Smooth muscle cell (in vitro differentiated cells): ENCODE results near the gene NPIPB2. TPM values are rescaled to one million over a fixed set of nuclear protein-coding genes. Genes with fewer than 3 reads are reported as not detected.

Source experiments
- DNase-seq: peaks from one replicate; lab custom pipeline; 2025; ENCODE audit not compliant: unreplicated experiment; lab: John Stamatoyannopoulos, UW
- H2AFZ ChIP-seq: fragments of 200-600 bp; sonication (generic); 2 replicates; pipeline ENCODE4 v1.6.0; 2016; ENCODE audit warnings: antibody characterized with exemption, low read depth, mild to moderate bottlenecking
- H3F3A ChIP-seq: fragments of 200-600 bp; sonication (generic); 2 replicates; pipeline ENCODE4 v1.6.0; 2017; ENCODE audit warnings: antibody characterized with exemption, low read depth
- H3K27ac ChIP-seq: fragments of 200-600 bp; sonication (generic); 2 replicates; pipeline ENCODE4 v1.5.1; 2016; ENCODE audit warnings: low read depth, mild to moderate bottlenecking
- H3K27me3 ChIP-seq: fragments of 200-600 bp; sonication (generic); 2 replicates; pipeline ENCODE4 v1.6.1; 2016; ENCODE audit warnings: low read depth, mild to moderate bottlenecking
- H3K36me3 ChIP-seq: fragments of 200-600 bp; sonication (generic); 2 replicates; pipeline ENCODE4 v1.5.1; 2016; ENCODE audit warnings: low read depth
- H3K4me1 ChIP-seq: fragments of 200-600 bp; sonication (generic); 2 replicates; pipeline ENCODE4 v1.5.1; 2016; ENCODE audit warnings: low read depth
- H3K4me2 ChIP-seq: fragments of 200-600 bp; sonication (generic); 2 replicates; pipeline ENCODE4 v1.6.0; 2016; ENCODE audit warnings: mild to moderate bottlenecking
- H3K4me3 ChIP-seq: fragments of 200-600 bp; sonication (generic); 2 replicates; pipeline ENCODE4 v1.5.1; 2016; ENCODE audit warnings: mild to moderate bottlenecking
- H3K79me2 ChIP-seq: fragments of 200-600 bp; sonication (generic); 2 replicates; pipeline ENCODE4 v1.6.0; 2016; ENCODE audit warnings: low read depth, mild to moderate bottlenecking
- H3K9ac ChIP-seq: fragments of 200-600 bp; sonication (generic); 2 replicates; pipeline ENCODE4 v1.6.0; 2016; ENCODE audit warnings: low read depth
- H3K9me3 ChIP-seq: fragments of 200-600 bp; sonication (generic); replicated peaks from 2 replicates; pipeline ENCODE4 v1.5.1; 2016; ENCODE audit warnings: low read depth
- H4K20me1 ChIP-seq: fragments of 200-600 bp; sonication (generic); 2 replicates; pipeline ENCODE4 v1.6.0; 2016; ENCODE audit warnings: low read depth
- WGBS: methylation state at CpG from one replicate; pipeline ENCODE4 v1.1.7; 2016; ENCODE audit warnings: low lambda C conversion rate; 5-methylcytosine and 5-hydroxymethylcytosine counted together
- polyA plus RNA-seq: library from polyadenylated mRNA; unstranded; fragments of >200 nt; fragmentation: Nextera tagmentation; extraction: Ambion mirVana; gene quantifications from 2 replicates; pipeline ENCODE4 v1.2.1, GENCODE V29; 2016
- total RNA-seq: library from RNA; depleted of rRNA; stranded (reverse); fragments of >200 nt; gene quantifications from 2 replicates; pipeline ENCODE4 v1.2.3, GENCODE V29; 2014
- TF ChIP-seq, protein P1 (sequence below): fragments of 200-600 bp; sonication (generic); IDR thresholded peaks from 2 replicates; pipeline ENCODE4 v1.5.1; 2017; ENCODE audit warnings: borderline replicate concordance, mild to moderate bottlenecking, antibody characterized with exemption; ENCODE audit not compliant: insufficient read depth, poor library complexity, severe bottlenecking

Gene NPIPB2
- total and polyA plus RNA-seq, 2 experiments from 2014 or later, result 3.8 to 10.6 TPM

DNA sequence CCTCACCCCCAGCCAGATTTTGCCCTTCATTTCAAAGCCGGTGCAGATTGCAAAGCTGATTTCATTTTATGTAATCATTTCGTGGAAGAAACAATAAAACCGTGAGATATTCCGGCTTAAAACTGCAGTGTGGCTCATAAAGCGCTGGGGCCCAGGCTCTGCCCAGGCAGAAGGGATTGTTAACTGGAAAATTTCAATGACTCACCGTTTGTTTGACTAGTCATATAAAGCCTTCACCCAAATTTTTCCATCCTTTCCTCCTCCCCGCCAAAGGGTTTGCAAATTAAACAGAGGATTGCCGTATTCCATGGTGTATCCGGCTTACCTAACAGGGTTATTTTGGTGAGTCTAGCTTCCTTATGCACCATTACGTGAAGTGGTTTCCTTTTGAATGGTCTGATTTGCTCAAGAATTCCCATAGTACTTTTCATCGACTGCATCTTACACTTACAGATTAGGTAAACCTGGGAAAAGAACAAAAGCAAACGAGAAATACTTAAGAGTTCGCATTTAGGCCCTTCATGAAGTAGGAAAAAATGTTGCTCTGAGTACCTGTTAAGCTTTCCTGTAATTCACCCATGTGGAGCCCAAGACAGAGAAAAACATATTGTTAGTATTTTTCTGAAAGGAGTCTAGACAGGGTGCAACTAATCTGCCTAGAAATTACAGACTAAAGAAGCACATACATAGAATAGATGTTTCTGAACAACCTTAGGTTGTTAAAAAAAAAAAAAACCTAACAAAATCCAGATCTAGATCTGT, 25.1 kb downstream of the NPIPB2 start:
- Histone ChIP-seq H3K4me3 (peak overlapping the region; percentile 67), H3K9me3 (no peaks in the 10 kb centered on the region), H3K4me2 (peak overlapping the region; percentile 86), H3F3A (no peaks in the 10 kb centered on the region), H3K79me2 (peaks cover 33% of the 10 kb centered on the region), H2AFZ (peak overlapping the region; percentile 90), H3K4me1 (peaks cover 22% of the 10 kb centered on the region), H3K27ac (peak overlapping the region; percentile 77), H4K20me1 (peaks cover 30% of the 10 kb centered on the region), H3K36me3 (no peaks in the 10 kb centered on the region), H3K27me3 (no peaks in the 10 kb centered on the region), H3K9ac (peak overlapping the region; percentile 39)
- DNase-seq, result no peak
- 37% methylated on average over 13 of the region's 13 CpGs for WGBS
- TF ChIP-seq, protein P1, sequence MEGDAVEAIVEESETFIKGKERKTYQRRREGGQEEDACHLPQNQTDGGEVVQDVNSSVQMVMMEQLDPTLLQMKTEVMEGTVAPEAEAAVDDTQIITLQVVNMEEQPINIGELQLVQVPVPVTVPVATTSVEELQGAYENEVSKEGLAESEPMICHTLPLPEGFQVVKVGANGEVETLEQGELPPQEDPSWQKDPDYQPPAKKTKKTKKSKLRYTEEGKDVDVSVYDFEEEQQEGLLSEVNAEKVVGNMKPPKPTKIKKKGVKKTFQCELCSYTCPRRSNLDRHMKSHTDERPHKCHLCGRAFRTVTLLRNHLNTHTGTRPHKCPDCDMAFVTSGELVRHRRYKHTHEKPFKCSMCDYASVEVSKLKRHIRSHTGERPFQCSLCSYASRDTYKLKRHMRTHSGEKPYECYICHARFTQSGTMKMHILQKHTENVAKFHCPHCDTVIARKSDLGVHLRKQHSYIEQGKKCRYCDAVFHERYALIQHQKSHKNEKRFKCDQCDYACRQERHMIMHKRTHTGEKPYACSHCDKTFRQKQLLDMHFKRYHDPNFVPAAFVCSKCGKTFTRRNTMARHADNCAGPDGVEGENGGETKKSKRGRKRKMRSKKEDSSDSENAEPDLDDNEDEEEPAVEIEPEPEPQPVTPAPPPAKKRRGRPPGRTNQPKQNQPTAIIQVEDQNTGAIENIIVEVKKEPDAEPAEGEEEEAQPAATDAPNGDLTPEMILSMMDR, result no peak

GRCh38 chr16:11915644-11916523, 26.0 kb downstream of the NPIPB2 start, which contains the start of gene GSPT1:
TSS of gene GSPT1 (minus strand) at chr16:11915956. CDS start at chr16:11915720, 236 bp downstream.
- Histone ChIP-seq H4K20me1 (peaks cover 38% of the 10 kb centered on the region), H3K36me3 (no peaks in the 10 kb centered on the region), H3F3A (no peaks in the 10 kb centered on the region), H3K27me3 (no peaks in the 10 kb centered on the region), H2AFZ (peak within 1 kb of the TSS; percentile 90), H3K4me1 (peaks cover 22% of the 10 kb centered on the region), H3K9me3 (no peaks in the 10 kb centered on the region), H3K27ac (peak within 1 kb of the TSS; percentile 86), H3K4me2 (peak within 1 kb of the TSS; percentile 98), H3K9ac (peak within 1 kb of the TSS; percentile 88), H3K79me2 (peaks cover 41% of the 10 kb centered on the region), H3K4me3 (peak within 1 kb of the TSS; percentile 67)
- 2% methylated on average over 72 of the region's 84 CpGs for WGBS
- TF ChIP-seq, protein P1, result no peak
- DNase-seq, result peak; percentile 94

DNA sequence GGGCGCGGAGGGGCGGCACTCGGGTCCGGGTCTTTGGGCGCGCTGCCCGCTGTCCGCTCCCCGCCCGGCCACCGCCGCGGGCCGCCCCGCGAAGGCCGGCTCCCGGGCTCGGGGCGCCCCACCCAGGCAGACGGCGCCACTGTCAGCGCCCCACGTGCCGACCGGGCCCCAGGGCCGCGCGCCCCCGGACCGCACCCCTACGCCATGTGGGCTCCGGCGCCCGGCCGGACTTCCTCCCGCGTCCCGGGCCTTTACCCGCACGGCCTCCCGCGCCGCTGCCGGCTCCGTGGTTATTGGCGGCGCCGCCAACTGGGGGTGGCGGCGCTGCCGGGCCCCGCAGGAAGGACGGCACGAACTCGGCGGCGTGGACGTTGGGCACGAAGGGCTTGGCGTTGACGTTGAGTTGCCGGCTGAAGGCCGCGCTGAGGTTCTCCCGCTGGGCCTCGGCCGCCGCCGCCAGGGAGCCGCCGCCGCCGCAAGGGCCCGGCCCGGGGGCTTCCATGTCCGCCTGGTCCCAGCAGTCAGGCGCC, 26.7 kb downstream of the NPIPB2 start:
- no peaks in the 10 kb centered on the region for H3K27me3 ChIP-seq
- no peaks in the 10 kb centered on the region for H3K36me3 ChIP-seq
- peak overlapping the region; percentile 67 for H3K4me3 ChIP-seq
- peaks cover 22% of the 10 kb centered on the region for H3K4me1 ChIP-seq
- WGBS, result under 1% methylated on average over 45 of the region's 79 CpGs
- peaks cover 1% of the 10 kb centered on the region for H3F3A ChIP-seq
- no peaks in the 10 kb centered on the region for H3K9me3 ChIP-seq
- H3K27ac ChIP-seq, result peak overlapping the region; percentile 86
- TF ChIP-seq, protein P1, result peak; percentile 17
- H2AFZ ChIP-seq, result peak overlapping the region; percentile 83
- H3K4me2 ChIP-seq, result peak overlapping the region; percentile 98
- H3K9ac ChIP-seq, result peak overlapping the region; percentile 88
- H4K20me1 ChIP-seq, result peaks cover 45% of the 10 kb centered on the region
- peaks cover 48% of the 10 kb centered on the region for H3K79me2 ChIP-seq
- DNase-seq, result peak; percentile 63
